ENCODE data around the gene OGFOD3.
"Not testable (repeated sequence)": the region's sequence is repeated elsewhere in the genome, so short reads cannot be mapped to it uniquely, and the experiment has no call there.

DNA sequence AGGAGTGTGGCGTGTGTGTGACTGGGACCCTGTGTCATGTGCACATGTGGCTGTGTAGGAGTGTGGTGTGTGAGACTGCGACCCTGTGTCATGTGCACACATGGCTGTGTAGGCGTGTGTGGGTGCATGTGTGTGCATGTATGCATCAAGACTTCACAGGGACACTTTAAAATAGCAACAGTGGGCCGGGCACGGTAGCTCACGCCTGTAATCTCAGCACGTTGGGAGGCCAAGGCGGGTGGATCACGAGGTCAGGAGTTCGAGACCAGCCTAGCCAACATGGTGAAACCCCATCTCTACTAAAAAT is 36.7 kb downstream of the OGFOD3 start:
- TF ChIP-seq, protein P1, sequence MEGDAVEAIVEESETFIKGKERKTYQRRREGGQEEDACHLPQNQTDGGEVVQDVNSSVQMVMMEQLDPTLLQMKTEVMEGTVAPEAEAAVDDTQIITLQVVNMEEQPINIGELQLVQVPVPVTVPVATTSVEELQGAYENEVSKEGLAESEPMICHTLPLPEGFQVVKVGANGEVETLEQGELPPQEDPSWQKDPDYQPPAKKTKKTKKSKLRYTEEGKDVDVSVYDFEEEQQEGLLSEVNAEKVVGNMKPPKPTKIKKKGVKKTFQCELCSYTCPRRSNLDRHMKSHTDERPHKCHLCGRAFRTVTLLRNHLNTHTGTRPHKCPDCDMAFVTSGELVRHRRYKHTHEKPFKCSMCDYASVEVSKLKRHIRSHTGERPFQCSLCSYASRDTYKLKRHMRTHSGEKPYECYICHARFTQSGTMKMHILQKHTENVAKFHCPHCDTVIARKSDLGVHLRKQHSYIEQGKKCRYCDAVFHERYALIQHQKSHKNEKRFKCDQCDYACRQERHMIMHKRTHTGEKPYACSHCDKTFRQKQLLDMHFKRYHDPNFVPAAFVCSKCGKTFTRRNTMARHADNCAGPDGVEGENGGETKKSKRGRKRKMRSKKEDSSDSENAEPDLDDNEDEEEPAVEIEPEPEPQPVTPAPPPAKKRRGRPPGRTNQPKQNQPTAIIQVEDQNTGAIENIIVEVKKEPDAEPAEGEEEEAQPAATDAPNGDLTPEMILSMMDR (IDR thresholded peaks at IDR 0.05): not testable (repeated sequence)
- not testable (repeated sequence) for TF ChIP-seq POLR2A (IDR thresholded peaks at IDR 0.05)
